Stomach (tissue), 4 donors: ENCODE data around the gene ZNF747.
"Not testable (repeated sequence)": the region's sequence is repeated elsewhere in the genome, so short reads cannot be mapped to it uniquely, and the experiment has no call there.

ENCODE experiments used
- CTCF ChIP-seq, 7 experiments: fragments of 450-650 bp in 4 of 7; fragments of 200-600 bp in 3 of 7; sonication (generic) in 3 of 7; IDR thresholded peaks; one replicate each; pipeline ENCODE4 v1.5.1; 2016 to 2019; ENCODE audit warnings: antibody characterized with exemption in 7 of 7, control low read depth in 2 of 7, mild to moderate bottlenecking in 1 of 7
- EP300 ChIP-seq: sonication (generic); formaldehyde crosslinking; IDR thresholded peaks from one replicate; pipeline ENCODE4 v1.6.1; 2017; ENCODE audit warnings: antibody characterized with exemption
- POLR2A ChIP-seq, 4 donors: fragments of 450-650 bp; IDR thresholded peaks; one replicate each; pipeline ENCODE4 v1.6.1; 2016; ENCODE audit warnings: antibody characterized with exemption in 4 of 4, control low read depth in 2 of 4, mild to moderate bottlenecking in 1 of 4, moderate library complexity in 1 of 4

- TF ChIP-seq CTCF (IDR thresholded peaks at IDR 0.05); EP300; POLR2A (IDR thresholded peaks at IDR 0.05): not testable (repeated sequence)
These were observed 1.9 kb upstream of the ZNF747 start for GRCh38 chr16:30536391-30537024.
